ENCODE data around the gene GLB1L.

GRCh38 chr2:219214141-219214540, 31.1 kb downstream of the GLB1L start:
- TF ChIP-seq EZH2 (IDR thresholded peaks at IDR 0.05; ENCODE audit: insufficient read depth, poor library complexity, severe bottlenecking) (no peak), EZH2phosphoT487 (IDR thresholded peaks at IDR 0.05; ENCODE audit: insufficient read depth, low read depth) (no peak)
